SK-N-SH (cell line): ENCODE results near the gene DIS3L2.
"Not testable (repeated sequence)": the region's sequence is repeated elsewhere in the genome, so short reads cannot be mapped to it uniquely, and the experiment has no call there.

Source experiments
- CTCF ChIP-seq: fragments of 200-600 bp; sonication (generic); IDR thresholded peaks from 2 replicates; pipeline ENCODE4 v1.6.1; 2017; ENCODE audit warnings: antibody characterized with exemption, mild to moderate bottlenecking, moderate library complexity
- EP300 ChIP-seq, 2 experiments: IDR thresholded peaks; 2 replicates each; pipeline versions ENCODE4 v1.4.0 to v1.6.1; 2012; ENCODE audit warnings: borderline replicate concordance in 1 of 2, low read depth in 1 of 2, low read length in 1 of 2
- MAX ChIP-seq: IDR thresholded peaks from 2 replicates; pipeline ENCODE4 v1.4.0; 2012; ENCODE audit warnings: low read depth
- NFIC ChIP-seq: IDR thresholded peaks from 2 replicates; pipeline ENCODE4 v1.4.0; 2012; ENCODE audit warnings: borderline replicate concordance
- NRF1 ChIP-seq: IDR thresholded peaks from 2 replicates; pipeline ENCODE4 v1.6.1; 2012; ENCODE audit warnings: low read depth, mild to moderate bottlenecking, low read length
- POLR2AphosphoS5 ChIP-seq: IDR thresholded peaks from 2 replicates; pipeline ENCODE4 v1.6.1; 2012; ENCODE audit warnings: low read depth, low read length
- RAD21 ChIP-seq: IDR thresholded peaks from 2 replicates; pipeline ENCODE4 v1.6.1; 2012; ENCODE audit warnings: mild to moderate bottlenecking, low read length
- REST ChIP-seq: IDR thresholded peaks from 2 replicates; pipeline ENCODE4 v1.6.1; 2012; ENCODE audit warnings: mild to moderate bottlenecking, low read depth, low read length, moderate library complexity
- TAF1 ChIP-seq: IDR thresholded peaks from 2 replicates; pipeline ENCODE4 v1.6.1; 2012; ENCODE audit warnings: low read depth, mild to moderate bottlenecking, low read length, moderate library complexity, borderline replicate concordance
- TEAD4 ChIP-seq: IDR thresholded peaks from 2 replicates; pipeline ENCODE4 v1.4.0; 2012; ENCODE audit warnings: mild to moderate bottlenecking, borderline replicate concordance; ENCODE audit not compliant: insufficient read depth
- USF2 ChIP-seq: fragments of 150-350 bp; IDR thresholded peaks from 2 replicates; pipeline ENCODE4 v1.6.1; 2017; ENCODE audit warnings: antibody characterized with exemption, low read length, low read depth, borderline replicate concordance
- YY1 ChIP-seq: IDR thresholded peaks from 2 replicates; pipeline ENCODE4 v1.4.0; 2012; ENCODE audit warnings: low read depth, mild to moderate bottlenecking

DNA sequence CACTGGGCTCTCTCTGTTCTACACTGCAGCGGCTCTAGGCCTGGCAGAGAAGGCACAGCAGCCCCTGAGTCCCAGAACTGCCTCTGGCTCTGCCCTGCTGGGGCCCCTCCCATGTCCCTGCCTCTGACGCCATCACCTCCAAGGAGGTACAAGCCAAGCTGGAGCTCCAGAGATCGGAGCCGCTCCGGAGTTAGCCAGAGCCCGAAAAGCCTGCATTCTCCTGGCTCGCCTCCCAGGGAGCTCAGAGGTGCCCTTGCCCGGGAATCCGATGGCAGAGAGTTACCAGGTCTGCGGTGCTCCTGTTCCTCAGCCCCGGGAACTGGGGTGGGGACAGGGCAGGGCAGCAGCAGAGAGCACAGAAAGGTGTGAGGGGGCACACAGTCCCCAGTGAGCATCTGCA is 370.1 kb downstream of the DIS3L2 start:
- not testable (repeated sequence) for TF ChIP-seq CTCF; EP300 (IDR thresholded peaks at IDR 0.05; ENCODE audit: borderline replicate concordance in 1 of 2, low read depth in 1 of 2, low read length in 1 of 2); POLR2AphosphoS5; REST; USF2; YY1; RAD21; TAF1; MAX; TEAD4; NRF1; NFIC
